ENCODE results near the gene EPHA8. TPM values are rescaled to one million over a fixed set of nuclear protein-coding genes. Genes with fewer than 3 reads are reported as not detected.

EPHA8 gene
- total RNA-seq, 1 donor from 2014 or later, result 0.51 TPM

DNA sequence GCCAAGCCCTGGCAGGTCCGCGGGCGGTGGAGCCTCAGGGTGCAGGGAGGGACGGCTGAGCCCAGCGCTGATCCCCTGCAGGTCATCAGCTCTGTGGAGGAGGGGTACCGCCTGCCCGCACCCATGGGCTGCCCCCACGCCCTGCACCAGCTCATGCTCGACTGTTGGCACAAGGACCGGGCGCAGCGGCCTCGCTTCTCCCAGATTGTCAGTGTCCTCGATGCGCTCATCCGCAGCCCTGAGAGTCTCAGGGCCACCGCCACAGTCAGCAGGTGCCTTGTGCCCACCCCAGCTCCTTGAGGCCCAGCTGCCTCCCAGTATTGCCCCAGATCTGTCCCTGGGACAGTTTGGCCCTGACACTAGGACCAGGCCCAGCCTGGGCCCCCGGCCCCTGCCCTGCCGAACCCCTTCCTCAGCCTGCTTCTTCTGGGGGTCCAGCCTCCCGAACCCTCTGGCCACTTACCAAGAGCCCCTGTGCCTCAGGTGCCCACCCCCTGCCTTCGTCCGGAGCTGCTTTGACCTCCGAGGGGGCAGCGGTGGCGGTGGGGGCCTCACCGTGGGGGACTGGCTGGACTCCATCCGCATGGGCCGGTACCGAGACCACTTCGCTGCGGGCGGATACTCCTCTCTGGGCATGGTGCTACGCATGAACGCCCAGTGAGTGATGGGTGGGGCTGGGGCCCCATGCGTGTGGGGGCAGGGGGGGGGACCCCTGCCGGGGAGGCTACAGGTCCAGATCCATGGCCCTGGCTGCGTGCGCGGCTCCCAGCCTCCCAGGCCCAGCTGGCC lies 37.7 kb downstream of the EPHA8 start:
- H3K9me3 Mint-ChIP-seq (ENCODE audit: unreplicated experiment), result no peaks in the 10 kb centered on the region
- H3K27me3 Mint-ChIP-seq (ENCODE audit: unreplicated experiment), result peaks cover 29% of the 10 kb centered on the region
- no peak for DNase-seq (ENCODE audit: extremely low spot score, unreplicated experiment)
- H3K27ac Mint-ChIP-seq (ENCODE audit: unreplicated experiment), result no peak overlapping the region
- no peak overlapping the region for H3K4me3 Mint-ChIP-seq (ENCODE audit: unreplicated experiment)
- TF ChIP-seq, protein P1, sequence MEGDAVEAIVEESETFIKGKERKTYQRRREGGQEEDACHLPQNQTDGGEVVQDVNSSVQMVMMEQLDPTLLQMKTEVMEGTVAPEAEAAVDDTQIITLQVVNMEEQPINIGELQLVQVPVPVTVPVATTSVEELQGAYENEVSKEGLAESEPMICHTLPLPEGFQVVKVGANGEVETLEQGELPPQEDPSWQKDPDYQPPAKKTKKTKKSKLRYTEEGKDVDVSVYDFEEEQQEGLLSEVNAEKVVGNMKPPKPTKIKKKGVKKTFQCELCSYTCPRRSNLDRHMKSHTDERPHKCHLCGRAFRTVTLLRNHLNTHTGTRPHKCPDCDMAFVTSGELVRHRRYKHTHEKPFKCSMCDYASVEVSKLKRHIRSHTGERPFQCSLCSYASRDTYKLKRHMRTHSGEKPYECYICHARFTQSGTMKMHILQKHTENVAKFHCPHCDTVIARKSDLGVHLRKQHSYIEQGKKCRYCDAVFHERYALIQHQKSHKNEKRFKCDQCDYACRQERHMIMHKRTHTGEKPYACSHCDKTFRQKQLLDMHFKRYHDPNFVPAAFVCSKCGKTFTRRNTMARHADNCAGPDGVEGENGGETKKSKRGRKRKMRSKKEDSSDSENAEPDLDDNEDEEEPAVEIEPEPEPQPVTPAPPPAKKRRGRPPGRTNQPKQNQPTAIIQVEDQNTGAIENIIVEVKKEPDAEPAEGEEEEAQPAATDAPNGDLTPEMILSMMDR (IDR thresholded peaks at IDR 0.05), result no peak
- no peaks in the 10 kb centered on the region for H3K4me1 Mint-ChIP-seq (ENCODE audit: unreplicated experiment)
- no peaks in the 10 kb centered on the region for H3K36me3 Mint-ChIP-seq (ENCODE audit: unreplicated experiment)

DNA sequence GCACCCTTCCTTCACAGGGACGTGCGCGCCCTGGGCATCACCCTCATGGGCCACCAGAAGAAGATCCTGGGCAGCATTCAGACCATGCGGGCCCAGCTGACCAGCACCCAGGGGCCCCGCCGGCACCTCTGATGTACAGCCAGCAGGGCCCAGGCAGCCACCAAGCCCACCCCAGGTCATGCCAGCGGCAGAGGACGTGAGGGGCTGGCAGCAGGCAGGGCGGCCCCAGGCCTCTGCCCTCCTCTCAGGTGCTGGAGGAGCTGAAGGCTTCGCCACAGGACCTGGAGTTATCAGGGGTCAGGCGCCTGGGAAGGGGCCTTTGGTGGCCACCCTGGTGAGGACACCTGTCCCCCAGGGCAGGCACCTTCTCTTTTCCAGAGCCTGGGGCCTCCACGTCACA lies 38.3 kb downstream of the EPHA8 start:
- no peak overlapping the region for H3K27ac Mint-ChIP-seq (ENCODE audit: unreplicated experiment)
- TF ChIP-seq, protein P1 (IDR thresholded peaks at IDR 0.05), result no peak
- DNase-seq (ENCODE audit: extremely low spot score, unreplicated experiment), result no peak
- peaks cover 34% of the 10 kb centered on the region for H3K27me3 Mint-ChIP-seq (ENCODE audit: unreplicated experiment)
- H3K36me3 Mint-ChIP-seq (ENCODE audit: unreplicated experiment), result no peaks in the 10 kb centered on the region
- H3K4me1 Mint-ChIP-seq (ENCODE audit: unreplicated experiment), result no peaks in the 10 kb centered on the region
- H3K4me3 Mint-ChIP-seq (ENCODE audit: unreplicated experiment), result no peak overlapping the region
- no peaks in the 10 kb centered on the region for H3K9me3 Mint-ChIP-seq (ENCODE audit: unreplicated experiment)

- TF ChIP-seq, protein P1 (IDR thresholded peaks at IDR 0.05), result no peak
- no peak overlapping the region for H3K27ac Mint-ChIP-seq (ENCODE audit: unreplicated experiment)
- H3K27me3 Mint-ChIP-seq (ENCODE audit: unreplicated experiment), result peaks cover 38% of the 10 kb centered on the region
- no peaks in the 10 kb centered on the region for H3K36me3 Mint-ChIP-seq (ENCODE audit: unreplicated experiment)
- no peak for DNase-seq (ENCODE audit: extremely low spot score, unreplicated experiment)
- H3K4me3 Mint-ChIP-seq (ENCODE audit: unreplicated experiment), result no peak overlapping the region
- no peaks in the 10 kb centered on the region for H3K9me3 Mint-ChIP-seq (ENCODE audit: unreplicated experiment)
- H3K4me1 Mint-ChIP-seq (ENCODE audit: unreplicated experiment), result no peaks in the 10 kb centered on the region
These were observed 38.9 kb downstream of the EPHA8 start for GRCh38 chr1:22602060-22602740.

DNA sequence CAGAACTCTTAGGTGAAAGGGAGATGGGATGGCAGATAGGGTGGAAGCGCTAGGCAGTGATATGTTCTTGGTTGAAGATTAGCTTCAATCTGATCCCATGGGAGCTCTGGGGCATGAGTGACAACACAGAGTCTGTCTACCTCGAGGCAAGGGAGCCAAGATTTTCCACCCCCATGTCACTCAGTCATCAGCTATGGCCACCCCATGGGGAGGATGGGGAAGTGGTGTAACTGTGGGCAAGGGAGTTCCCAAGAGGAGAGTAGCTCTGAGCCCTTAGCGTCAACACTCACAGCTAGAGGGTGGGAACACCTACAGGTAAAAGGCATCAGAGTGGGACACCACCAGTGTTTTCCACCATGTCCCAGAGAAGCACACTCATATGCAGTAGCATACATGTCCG lies 42.9 kb downstream of the EPHA8 start:
- Mint-ChIP-seq H3K36me3 (ENCODE audit: unreplicated experiment) (no peaks in the 10 kb centered on the region), H3K4me3 (ENCODE audit: unreplicated experiment) (no peak overlapping the region), H3K27me3 (ENCODE audit: unreplicated experiment) (peaks cover 57% of the 10 kb centered on the region), H3K27ac (ENCODE audit: unreplicated experiment) (no peak overlapping the region), H3K4me1 (ENCODE audit: unreplicated experiment) (no peaks in the 10 kb centered on the region), H3K9me3 (ENCODE audit: unreplicated experiment) (no peaks in the 10 kb centered on the region)
- TF ChIP-seq, protein P1 (IDR thresholded peaks at IDR 0.05), result no peak
- DNase-seq (ENCODE audit: extremely low spot score, unreplicated experiment), result no peak

DNA sequence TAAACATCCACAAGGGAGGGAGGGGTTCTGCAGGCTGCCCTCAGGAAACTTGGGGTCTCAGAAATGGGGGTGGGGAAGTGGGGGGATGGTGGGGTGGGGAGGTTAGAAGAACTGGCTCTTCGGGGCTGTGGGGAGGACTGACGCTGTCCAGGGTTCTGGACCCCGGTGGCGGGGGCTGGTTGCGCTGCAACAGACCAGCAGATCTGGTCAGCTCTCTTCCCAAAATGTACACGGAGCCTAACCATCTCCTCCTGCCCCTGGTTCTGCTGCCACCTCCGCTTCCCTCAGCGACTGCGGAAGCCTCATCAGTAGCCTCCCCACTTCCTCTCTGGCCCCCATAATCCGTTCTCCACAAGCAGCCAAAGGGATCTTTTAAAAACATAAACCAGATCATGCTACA lies 43.9 kb downstream of the EPHA8 start:
- DNase-seq (ENCODE audit: extremely low spot score, unreplicated experiment), result no peak
- Mint-ChIP-seq H3K36me3 (ENCODE audit: unreplicated experiment) (no peaks in the 10 kb centered on the region), H3K4me1 (ENCODE audit: unreplicated experiment) (no peaks in the 10 kb centered on the region), H3K9me3 (ENCODE audit: unreplicated experiment) (no peaks in the 10 kb centered on the region), H3K27ac (ENCODE audit: unreplicated experiment) (no peak overlapping the region), H3K4me3 (ENCODE audit: unreplicated experiment) (no peak overlapping the region), H3K27me3 (ENCODE audit: unreplicated experiment) (peaks cover 60% of the 10 kb centered on the region)
- TF ChIP-seq, protein P1 (IDR thresholded peaks at IDR 0.05), result no peak

Data from osteocyte (in vitro differentiated cells).